Measurements from ENCODE around the gene MCOLN2.
A peak's percentile ranks its signal among the peaks of the same experiment; 100 is the strongest.

MCOLN2 gene

GRCh38 chr1:84996846-84997666, at the start of gene MCOLN2:
Gene MCOLN2, minus strand, starts transcription at chr1:84997113. Its CDS starts 241 bp downstream, at chr1:84996872.
- Histone ChIP-seq H3K4me3 (ENCODE audit: low read length) (peak within 1 kb of the TSS; percentile 82), H3K9me3 (ENCODE audit: control insufficient read depth, insufficient read depth, low read length) (no peaks in the 10 kb centered on the region), H3F3A (ENCODE audit: control insufficient read depth, insufficient read depth) (peaks cover 29% of the 10 kb centered on the region), H3K27me3 (ENCODE audit: control insufficient read depth, low read length) (peaks cover 15% of the 10 kb centered on the region), H3K4me1 (ENCODE audit: control insufficient read depth, low read length) (peaks cover 47% of the 10 kb centered on the region), H3K36me3 (ENCODE audit: control insufficient read depth, low read length) (peaks cover 26% of the 10 kb centered on the region), H3K9me2 (replicated peaks; ENCODE audit: control insufficient read depth, low read length) (no peaks in the 10 kb centered on the region), H4K20me1 (ENCODE audit: control insufficient read depth, insufficient read depth, low read depth, low read length) (no peaks in the 10 kb centered on the region), H3K4me2 (ENCODE audit: low read length) (peak within 1 kb of the TSS; percentile 98), H3K27ac (ENCODE audit: low read depth, low read length) (peak within 1 kb of the TSS; percentile 88), H3K79me2 (ENCODE audit: control insufficient read depth, low read length) (peaks cover 45% of the 10 kb centered on the region)
- no peak for TF ChIP-seq CTCF (IDR thresholded peaks at IDR 0.05; ENCODE audit: low read depth, low read length, poor library complexity, severe bottlenecking)

GRCh38 chr1:85042413-85042812, 45.5 kb upstream of the MCOLN2 start:
- no peaks in the 10 kb centered on the region for H3K9me2 ChIP-seq (replicated peaks; ENCODE audit: control insufficient read depth, low read length)
- H4K20me1 ChIP-seq (ENCODE audit: control insufficient read depth, insufficient read depth, low read depth, low read length) = no peaks in the 10 kb centered on the region; the same call in 1 of the 2 replicates
- H3K4me2 ChIP-seq (ENCODE audit: low read length) = no peak overlapping the region
- no peaks in the 10 kb centered on the region for H3K36me3 ChIP-seq (ENCODE audit: control insufficient read depth, low read length)
- H3K9me3 ChIP-seq (ENCODE audit: control insufficient read depth, insufficient read depth, low read length) = no peaks in the 10 kb centered on the region
- no peaks in the 10 kb centered on the region for H3K79me2 ChIP-seq (ENCODE audit: control insufficient read depth, low read length)
- peaks cover 28% of the 10 kb centered on the region for H3K27me3 ChIP-seq (ENCODE audit: control insufficient read depth, low read length)
- H3K4me1 ChIP-seq (ENCODE audit: control insufficient read depth, low read length) = no peaks in the 10 kb centered on the region
- H3F3A ChIP-seq (ENCODE audit: control insufficient read depth, insufficient read depth) = no peaks in the 10 kb centered on the region
- TF ChIP-seq CTCF (IDR thresholded peaks at IDR 0.05; ENCODE audit: low read depth, low read length, poor library complexity, severe bottlenecking) = no peak
- TF ChIP-seq EZH2phosphoT487 (IDR thresholded peaks at IDR 0.05; ENCODE audit: borderline replicate concordance, low read length) = no peak
- no peak overlapping the region for H3K27ac ChIP-seq (ENCODE audit: low read depth, low read length)
- H3K4me3 ChIP-seq (ENCODE audit: low read length) = no peak overlapping the region

GRCh38 chr1:85041793-85042192, 44.9 kb upstream of the MCOLN2 start:
- no peak overlapping the region for H3K4me3 ChIP-seq (ENCODE audit: low read length)
- no peak overlapping the region for H3K27ac ChIP-seq (ENCODE audit: low read depth, low read length)
- H3K4me1 ChIP-seq (ENCODE audit: control insufficient read depth, low read length) = no peaks in the 10 kb centered on the region
- no peaks in the 10 kb centered on the region for H3F3A ChIP-seq (ENCODE audit: control insufficient read depth, insufficient read depth)
- TF ChIP-seq CTCF (IDR thresholded peaks at IDR 0.05; ENCODE audit: low read depth, low read length, poor library complexity, severe bottlenecking) = no peak
- no peak for TF ChIP-seq EZH2phosphoT487 (IDR thresholded peaks at IDR 0.05; ENCODE audit: borderline replicate concordance, low read length)
- no peak overlapping the region for H3K4me2 ChIP-seq (ENCODE audit: low read length)
- H3K36me3 ChIP-seq (ENCODE audit: control insufficient read depth, low read length) = no peaks in the 10 kb centered on the region
- peaks cover 21% of the 10 kb centered on the region for H3K27me3 ChIP-seq (ENCODE audit: control insufficient read depth, low read length)
- H3K9me2 ChIP-seq (replicated peaks; ENCODE audit: control insufficient read depth, low read length) = no peaks in the 10 kb centered on the region
- H4K20me1 ChIP-seq (ENCODE audit: control insufficient read depth, insufficient read depth, low read depth, low read length) = no peaks in the 10 kb centered on the region; the same call in 1 of the 2 replicates
- H3K79me2 ChIP-seq (ENCODE audit: control insufficient read depth, low read length) = no peaks in the 10 kb centered on the region
- H3K9me3 ChIP-seq (ENCODE audit: control insufficient read depth, insufficient read depth, low read length) = no peaks in the 10 kb centered on the region
